HUES6 (cell line): ENCODE results near the gene MRTFA.
"Not testable (repeated sequence)": the region's sequence is repeated elsewhere in the genome, so short reads cannot be mapped to it uniquely, and the experiment has no call there.

Experiments used
- H3K27ac ChIP-seq: 2 replicates; pipeline ENCODE4 v1.7.0; 2013; ENCODE audit warnings: low read depth, mild to moderate bottlenecking, low read length, inconsistent platforms
- H3K27me3 ChIP-seq: 2 replicates; pipeline ENCODE4 v1.6.1; 2013; ENCODE audit warnings: low read length; ENCODE audit not compliant: control insufficient read depth, insufficient read depth
- H3K36me3 ChIP-seq: 2 replicates; pipeline ENCODE4 v1.6.1; 2013; ENCODE audit warnings: low read length; ENCODE audit not compliant: control insufficient read depth, insufficient read depth
- H3K4me1 ChIP-seq: 2 replicates; pipeline ENCODE4 v1.6.1; 2013; ENCODE audit warnings: low read length; ENCODE audit not compliant: control insufficient read depth, insufficient read depth
- H3K4me3 ChIP-seq: 2 replicates; pipeline ENCODE4 v1.5.1; 2013; ENCODE audit warnings: low read depth, low read length
- H3K9ac ChIP-seq: one replicate; pipeline ENCODE4 v1.6.1; 2013; ENCODE audit warnings: mild to moderate bottlenecking, low read length
- H3K9me3 ChIP-seq: 2 replicates; pipeline ENCODE4 v1.6.1; 2013; ENCODE audit warnings: low read depth, low read length; ENCODE audit not compliant: control insufficient read depth, insufficient read depth

Gene MRTFA

GRCh38 chr22:40507491-40507890, 129.0 kb downstream of the MRTFA start:
- H3K9me3 ChIP-seq = peaks cover 12% of the 10 kb centered on the region
- no peaks in the 10 kb centered on the region for H3K36me3 ChIP-seq
- no peak overlapping the region for H3K4me3 ChIP-seq
- no peaks in the 10 kb centered on the region for H3K27me3 ChIP-seq
- H3K27ac ChIP-seq = no peak overlapping the region
- H3K9ac ChIP-seq = no peak overlapping the region
- H3K4me1 ChIP-seq = peaks cover 20% of the 10 kb centered on the region

- H3K9ac ChIP-seq = no peak overlapping the region
- peaks cover 12% of the 10 kb centered on the region for H3K9me3 ChIP-seq
- no peaks in the 10 kb centered on the region for H3K27me3 ChIP-seq
- no peak overlapping the region for H3K4me3 ChIP-seq
- peaks cover 20% of the 10 kb centered on the region for H3K4me1 ChIP-seq
- H3K27ac ChIP-seq = no peak overlapping the region
- no peaks in the 10 kb centered on the region for H3K36me3 ChIP-seq
Observed at GRCh38 chr22:40506762-40507161, 129.8 kb downstream of the MRTFA start.

- no peak overlapping the region for H3K27ac ChIP-seq
- H3K4me1 ChIP-seq = peaks cover 7% of the 10 kb centered on the region
- H3K9ac ChIP-seq = no peak overlapping the region
- no peak overlapping the region for H3K4me3 ChIP-seq
- no peaks in the 10 kb centered on the region for H3K27me3 ChIP-seq
- H3K9me3 ChIP-seq = peaks cover 12% of the 10 kb centered on the region
- no peaks in the 10 kb centered on the region for H3K36me3 ChIP-seq
Observed at GRCh38 chr22:40504285-40505249, 132.0 kb downstream of the MRTFA start.

- H3K9ac ChIP-seq = no peak overlapping the region
- H3K9me3 ChIP-seq = peaks cover 12% of the 10 kb centered on the region
- H3K4me1 ChIP-seq = peaks cover 18% of the 10 kb centered on the region
- H3K27ac ChIP-seq = no peak overlapping the region
- no peaks in the 10 kb centered on the region for H3K36me3 ChIP-seq
- no peaks in the 10 kb centered on the region for H3K27me3 ChIP-seq
- no peak overlapping the region for H3K4me3 ChIP-seq
Observed at GRCh38 chr22:40502919-40503318, 133.6 kb downstream of the MRTFA start.

- peaks cover 18% of the 10 kb centered on the region for H3K4me1 ChIP-seq
- not testable (repeated sequence) for H3K36me3 ChIP-seq, H3K27ac ChIP-seq, H3K27me3 ChIP-seq, H3K9ac ChIP-seq, H3K4me3 ChIP-seq
- H3K9me3 ChIP-seq = peaks cover 12% of the 10 kb centered on the region
Observed at GRCh38 chr22:40500465-40500786, 136.1 kb downstream of the MRTFA start.

- H3K4me1 ChIP-seq = peaks cover 18% of the 10 kb centered on the region
- peak overlapping the region; percentile 8 for H3K9ac ChIP-seq
- peak overlapping the region; percentile 73 for H3K27ac ChIP-seq
- no peaks in the 10 kb centered on the region for H3K27me3 ChIP-seq
- H3K36me3 ChIP-seq = no peaks in the 10 kb centered on the region
- H3K4me3 ChIP-seq = no peak overlapping the region
- H3K9me3 ChIP-seq = peaks cover 10% of the 10 kb centered on the region
Observed at GRCh38 chr22:40499209-40499623, 137.3 kb downstream of the MRTFA start.

- no peak overlapping the region for H3K4me3 ChIP-seq
- no peaks in the 10 kb centered on the region for H3K27me3 ChIP-seq
- H3K4me1 ChIP-seq = peaks cover 18% of the 10 kb centered on the region
- no peaks in the 10 kb centered on the region for H3K36me3 ChIP-seq
- peaks cover 10% of the 10 kb centered on the region for H3K9me3 ChIP-seq
- peak overlapping the region; percentile 73 for H3K27ac ChIP-seq
- peak overlapping the region; percentile 8 for H3K9ac ChIP-seq
Observed at GRCh38 chr22:40498420-40499208, 137.9 kb downstream of the MRTFA start.

- no peak overlapping the region for H3K4me3 ChIP-seq
- peaks cover 17% of the 10 kb centered on the region for H3K4me1 ChIP-seq
- H3K36me3 ChIP-seq = no peaks in the 10 kb centered on the region
- H3K9ac ChIP-seq = no peak overlapping the region
- no peak overlapping the region for H3K27ac ChIP-seq
- no peaks in the 10 kb centered on the region for H3K9me3 ChIP-seq
- H3K27me3 ChIP-seq = no peaks in the 10 kb centered on the region
Observed at GRCh38 chr22:40493441-40493840, 143.1 kb downstream of the MRTFA start.

GRCh38 chr22:40491990-40492631, 144.4 kb downstream of the MRTFA start:
- Histone ChIP-seq H3K27ac (no peak overlapping the region), H3K9ac (no peak overlapping the region), H3K9me3 (no peaks in the 10 kb centered on the region), H3K36me3 (no peaks in the 10 kb centered on the region), H3K27me3 (no peaks in the 10 kb centered on the region), H3K4me3 (no peak overlapping the region), H3K4me1 (peaks cover 14% of the 10 kb centered on the region)

GRCh38 chr22:40487663-40488249, 148.8 kb downstream of the MRTFA start:
- Histone ChIP-seq H3K4me3 (no peak overlapping the region), H3K36me3 (no peaks in the 10 kb centered on the region), H3K9me3 (no peaks in the 10 kb centered on the region), H3K27ac (no peak overlapping the region), H3K9ac (no peak overlapping the region), H3K4me1 (peaks cover 18% of the 10 kb centered on the region), H3K27me3 (no peaks in the 10 kb centered on the region)
